Gastroesophageal sphincter (tissue), 4 donors: Measurements from ENCODE around the gene TP73. TPM values are rescaled to one million over a fixed set of nuclear protein-coding genes. Genes with fewer than 3 reads are reported as not detected.

Experiments used
- ATAC-seq: fragments of 150-250 bp; one replicate; pipeline ENCODE4 v1.9.1; 2016; ENCODE audit warnings: mild to moderate bottlenecking, moderate library complexity
- H3K27ac ChIP-seq, 4 donors: fragments of 200-600 bp; sonication (generic) in 3 of 4; 1 replicate in 3 of 4; 2 replicates in 1 of 4; pipeline ENCODE4 v1.5.1; 2016 to 2019
- H3K27me3 ChIP-seq: fragments of 200-600 bp; sonication (generic); one replicate; pipeline ENCODE4 v1.5.1; 2019
- H3K36me3 ChIP-seq, 2 donors: fragments of 200-600 bp; sonication (generic); one replicate each; pipeline ENCODE4 v1.5.1; 2019; ENCODE audit warnings: control low read depth in 1 of 2
- H3K4me1 ChIP-seq, 3 donors: fragments of 200-600 bp; sonication (generic); 1 replicate in 2 of 3; 2 replicates in 1 of 3; pipeline ENCODE4 v1.5.1; 2016 to 2019; ENCODE audit warnings: control low read depth in 2 of 3
- H3K4me3 ChIP-seq, 2 donors: fragments of 200-600 bp; sonication (generic); one replicate each; pipeline ENCODE4 v1.5.1; 2019; ENCODE audit warnings: mild to moderate bottlenecking in 1 of 2, moderate library complexity in 1 of 2
- H3K9me3 ChIP-seq, 3 donors: fragments of 200-600 bp; sonication (generic); one replicate each; pipeline ENCODE4 v1.5.1; 2017 to 2019; ENCODE audit warnings: control low read depth in 2 of 3
- CTCF ChIP-seq, 4 experiments: fragments of 200-600 bp in 2 of 4; fragments of 450-650 bp in 2 of 4; sonication (generic) in 1 of 4; IDR thresholded peaks; one replicate each; pipeline ENCODE4 v1.5.1; 2017 to 2019; ENCODE audit warnings: antibody characterized with exemption in 4 of 4, mild to moderate bottlenecking in 2 of 4, moderate library complexity in 2 of 4
- EP300 ChIP-seq: sonication (generic); formaldehyde crosslinking; IDR thresholded peaks from one replicate; pipeline ENCODE4 v1.6.1; 2017; ENCODE audit warnings: antibody characterized with exemption, mild to moderate bottlenecking
- POLR2A ChIP-seq, 2 donors: fragments of 450-650 bp; IDR thresholded peaks; one replicate each; pipeline ENCODE4 v1.6.1; 2017; ENCODE audit warnings: antibody characterized with exemption in 2 of 2, mild to moderate bottlenecking in 2 of 2, moderate library complexity in 1 of 2
- POLR2AphosphoS5 ChIP-seq: sonication (generic); formaldehyde crosslinking; IDR thresholded peaks from one replicate; pipeline ENCODE4 v1.6.1; 2017; ENCODE audit warnings: antibody characterized with exemption
- WGBS, 2 donors: methylation state at CpG; one replicate each; pipeline ENCODE4 v1.1.5; 2018; ENCODE audit warnings: low coverage in 1 of 2; 5-methylcytosine and 5-hydroxymethylcytosine counted together
- total RNA-seq, 4 donors: library from RNA; depleted of rRNA; stranded (reverse); fragments of >200 nt; gene quantifications; one replicate each; pipeline ENCODE4 v1.1.0, GENCODE V29; 2016

Gene TP73
- total RNA-seq, 4 donors from 2014 or later, result 0.19 to 0.22 TPM; not detected in 2

- H3K27ac ChIP-seq, result peak overlapping the region in 3 of 4 donors; percentile 85 to 90 (median 88)
- WGBS, 2 donors, result 53 to 78% methylated on average over 3 to 11 of the region's 25 CpGs
- TF ChIP-seq CTCF (IDR thresholded peaks at IDR 0.05), result no peak
- no peak for TF ChIP-seq EP300
- TF ChIP-seq POLR2A (IDR thresholded peaks at IDR 0.05), result no peak
- no peak for TF ChIP-seq POLR2AphosphoS5
Measured at GRCh38 chr1:3745590-3746381, 93.5 kb downstream of the TP73 start.

GRCh38 chr1:3746389-3746829, 94.1 kb downstream of the TP73 start:
- TF ChIP-seq CTCF (IDR thresholded peaks at IDR 0.05), result no peak
- TF ChIP-seq POLR2AphosphoS5, result no peak
- no peak for TF ChIP-seq POLR2A (IDR thresholded peaks at IDR 0.05)
- TF ChIP-seq EP300, result no peak
- Histone ChIP-seq H3K27me3 (no peaks in the 10 kb centered on the region), H3K4me3 (peak overlapping the region; percentile 53 to 88), H3K9me3 (no peaks in the 10 kb centered on the region), H3K27ac (peak overlapping the region; percentile 10 to 90 (median 86)), H3K4me1 (peaks cover 0 to 42% (median 10%) of the 10 kb centered on the region in 3 donors), H3K36me3 (peaks cover 0 to 43% of the 10 kb centered on the region in 2 donors)
- 20 to 45% methylated on average over 2 to 7 of the region's 35 CpGs for WGBS, 2 donors
- no peak for ATAC-seq

More at GRCh38 chr1:3745590-3746381, 93.5 kb downstream of the TP73 start:
- H3K36me3 ChIP-seq, result peaks cover 0 to 50% of the 10 kb centered on the region in 2 donors
- ATAC-seq, result no peak
- peak overlapping the region in 1 of 2 donors; percentile 88 for H3K4me3 ChIP-seq
- H3K4me1 ChIP-seq, result peaks cover 0 to 42% (median 10%) of the 10 kb centered on the region in 3 donors
- H3K27me3 ChIP-seq, result no peaks in the 10 kb centered on the region
- no peaks in the 10 kb centered on the region for H3K9me3 ChIP-seq

GRCh38 chr1:3746830-3747521, 94.7 kb downstream of the TP73 start:
- peak; percentile 96 for ATAC-seq
- Histone ChIP-seq H3K9me3 (no peaks in the 10 kb centered on the region), H3K36me3 (peaks cover 0 to 38% of the 10 kb centered on the region in 2 donors), H3K4me3 (peak overlapping the region; percentile 53 to 88), H3K4me1 (peaks cover 0 to 42% (median 10%) of the 10 kb centered on the region in 3 donors), H3K27ac (peak overlapping the region; percentile 10 to 90 (median 86)), H3K27me3 (peaks cover 1% of the 10 kb centered on the region)
- WGBS, 2 donors, result 0% methylated on average over 5 of the region's 73 CpGs; no CpG with 5 or more reads in 1 of the 2 donors
- TF ChIP-seq POLR2AphosphoS5 (peak; percentile 49), POLR2A (IDR thresholded peaks at IDR 0.05) (peak; percentile 49 to 62), EP300 (no peak), CTCF (IDR thresholded peaks at IDR 0.05) (peak in 1 of 4 experiments; percentile 13)

- Histone ChIP-seq H3K36me3 (peaks cover 0 to 33% of the 10 kb centered on the region in 2 donors), H3K27ac (peak overlapping the region; percentile 10 to 90 (median 86)), H3K4me1 (peaks cover 0 to 42% (median 10%) of the 10 kb centered on the region in 3 donors), H3K27me3 (peaks cover 6% of the 10 kb centered on the region), H3K9me3 (no peaks in the 10 kb centered on the region), H3K4me3 (peak overlapping the region; percentile 53 to 88)
- ATAC-seq, result no peak
- TF ChIP-seq CTCF (IDR thresholded peaks at IDR 0.05) (no peak), POLR2A (IDR thresholded peaks at IDR 0.05) (no peak), POLR2AphosphoS5 (no peak), EP300 (no peak)
- 29 to 30% methylated on average over 5 of the region's 6 CpGs for WGBS, 2 donors
Measured at GRCh38 chr1:3747522-3747848, 95.2 kb downstream of the TP73 start.
